ENCODE measurements around the gene CMTR1. TPM values are rescaled to one million over a fixed set of nuclear protein-coding genes. Genes with fewer than 3 reads are reported as not detected.
"Not testable (repeated sequence)": the region's sequence is repeated elsewhere in the genome, so short reads cannot be mapped to it uniquely, and the experiment has no call there.

The CMTR1 gene
- total RNA-seq, 1 donor from 2014 or later: 57.1 TPM

DNA sequence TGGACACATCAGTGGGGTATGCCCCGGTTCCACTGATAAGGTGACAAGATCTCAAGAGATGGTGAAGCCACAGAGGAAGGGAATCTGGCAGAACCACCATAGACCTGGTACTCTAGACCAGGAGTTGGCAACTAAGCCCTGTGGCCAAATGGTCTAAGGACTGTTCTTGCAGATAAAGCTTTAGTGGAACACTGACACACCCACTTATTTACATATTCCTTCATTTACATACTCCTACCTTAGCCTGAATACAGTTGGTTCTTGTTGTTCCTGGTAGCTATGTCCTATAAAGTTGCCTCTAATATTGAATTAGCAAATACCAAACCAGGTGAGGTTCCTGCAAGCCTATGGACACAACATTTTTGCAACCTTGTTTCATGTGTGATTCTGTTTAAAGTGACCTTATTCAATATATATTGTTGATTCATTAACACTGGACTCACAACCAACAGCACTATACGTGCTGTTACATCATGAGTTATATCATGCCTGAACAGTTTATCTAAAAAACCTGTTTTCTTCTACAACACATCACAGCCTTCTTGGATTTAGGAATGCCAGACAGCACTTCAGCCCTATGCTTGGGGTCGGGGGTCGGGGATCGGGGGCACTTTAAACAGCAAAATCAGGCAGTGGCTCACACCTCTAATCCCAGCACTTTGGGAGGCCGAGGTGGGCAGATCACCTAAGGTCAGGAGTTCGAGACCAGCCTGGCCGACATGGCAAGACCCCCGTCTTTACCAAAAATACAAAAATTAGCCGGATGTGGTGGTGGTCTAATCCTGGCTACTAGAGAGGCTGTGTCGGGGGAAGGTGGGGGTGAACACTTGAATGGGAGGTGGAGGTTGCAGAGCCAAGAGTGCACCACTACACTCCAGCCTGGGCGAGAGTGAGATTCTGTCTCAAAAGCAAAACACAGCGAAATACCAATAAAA lies 64.2 kb downstream of the CMTR1 start:
- no peak for DNase-seq
- H3K4me3 Mint-ChIP-seq: peak overlapping the region; percentile 23
- no peaks in the 10 kb centered on the region for H3K9me3 Mint-ChIP-seq
- intact Hi-C loops (cut with micrococcal nuclease): loop anchor here (5.0 kb wide), 1 partner anchor 65 kb away; the partner anchor contains the start of gene CMTR1
- H3K36me3 Mint-ChIP-seq (ENCODE audit: low read depth): peaks cover 17% of the 10 kb centered on the region
- H3K27ac Mint-ChIP-seq: peak overlapping the region; percentile 66
- peaks cover 62% of the 10 kb centered on the region for H3K4me1 Mint-ChIP-seq
- H3K27me3 Mint-ChIP-seq: no peaks in the 10 kb centered on the region

DNA sequence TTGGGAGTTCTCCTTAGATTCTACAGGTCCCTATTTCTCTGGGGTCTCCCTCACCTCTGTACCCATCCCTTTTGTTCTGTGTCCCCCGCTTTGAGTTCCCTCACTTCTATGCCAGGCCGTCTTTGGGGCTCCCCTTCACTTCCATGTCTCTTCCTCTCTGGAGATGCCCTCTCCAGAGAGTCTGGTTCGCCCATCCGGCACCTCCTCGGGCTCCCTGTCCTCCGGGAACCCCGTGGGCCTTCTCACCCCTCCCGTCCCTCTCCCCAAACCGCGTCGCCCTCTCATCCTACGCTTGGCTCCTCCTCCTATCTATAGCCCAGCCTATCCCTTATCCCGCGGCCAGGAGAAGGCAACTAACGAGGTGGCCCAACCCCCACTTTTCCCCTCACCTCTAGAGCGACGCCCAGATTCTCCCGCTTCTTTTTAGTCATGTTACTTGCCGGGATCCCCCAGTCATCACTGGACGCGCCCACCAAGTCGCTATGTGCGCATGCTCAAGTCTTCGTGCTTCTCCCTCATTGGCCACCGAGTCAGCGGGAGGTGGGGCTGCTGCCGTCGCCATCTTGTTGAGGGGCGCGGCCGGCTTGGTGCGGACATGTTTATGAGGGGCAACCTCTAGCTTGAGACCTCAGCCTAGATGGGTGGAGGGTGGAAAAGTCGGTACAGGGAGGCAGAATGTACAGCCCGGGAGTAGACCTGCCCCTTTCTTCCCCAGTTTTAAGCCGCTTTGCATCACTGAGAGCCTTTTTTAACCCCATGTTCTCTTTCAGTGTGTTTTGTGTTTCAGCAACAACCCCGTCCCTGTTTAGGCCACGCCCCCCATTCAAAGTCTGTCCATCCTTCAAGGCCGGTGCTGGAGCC lies 66.6 kb downstream of the CMTR1 start, which contains the start of gene CCDC167:
CCDC167 (minus strand) TSS at position 461 of the 861 bp plus-strand sequence; CDS start at position 431, 30 bp downstream.
- peak; percentile 99 for DNase-seq
- H3K4me3 Mint-ChIP-seq: peak within 1 kb of the TSS; percentile 93
- intact Hi-C loops (cut with micrococcal nuclease): loop anchor here (1.0 to 5.0 kb wide), 2 partner anchors 18 to 67 kb away; partner anchors contain the start of gene CMTR1
- no peaks in the 10 kb centered on the region for H3K9me3 Mint-ChIP-seq
- H3K4me1 Mint-ChIP-seq: peaks cover 70% of the 10 kb centered on the region
- peak within 1 kb of the TSS; percentile 94 for H3K27ac Mint-ChIP-seq
- no peaks in the 10 kb centered on the region for H3K27me3 Mint-ChIP-seq
- H3K36me3 Mint-ChIP-seq (ENCODE audit: low read depth): peaks cover 14% of the 10 kb centered on the region

DNA sequence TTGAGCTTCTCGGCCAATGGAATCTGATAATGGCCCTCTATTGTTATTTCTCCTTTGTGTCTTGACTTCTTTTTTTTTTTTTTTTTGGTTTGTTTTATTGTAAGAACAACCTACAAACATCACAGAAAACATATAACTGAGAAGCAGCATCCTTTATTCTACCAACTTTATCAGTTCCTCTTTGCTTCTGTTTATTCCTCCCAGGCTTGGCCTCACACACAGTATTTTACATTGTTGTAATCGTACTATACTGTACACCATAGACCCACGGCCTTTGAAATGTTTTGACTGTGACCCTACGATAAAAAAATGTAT lies 67.2 kb downstream of the CMTR1 start:
- intact Hi-C loops (cut with micrococcal nuclease): no loop called here
- Mint-ChIP-seq H3K36me3 (ENCODE audit: low read depth) (peaks cover 14% of the 10 kb centered on the region), H3K27ac (peak overlapping the region; percentile 94), H3K4me3 (peak overlapping the region; percentile 93), H3K9me3 (no peaks in the 10 kb centered on the region), H3K27me3 (no peaks in the 10 kb centered on the region), H3K4me1 (peaks cover 65% of the 10 kb centered on the region)
- no peak for DNase-seq

DNA sequence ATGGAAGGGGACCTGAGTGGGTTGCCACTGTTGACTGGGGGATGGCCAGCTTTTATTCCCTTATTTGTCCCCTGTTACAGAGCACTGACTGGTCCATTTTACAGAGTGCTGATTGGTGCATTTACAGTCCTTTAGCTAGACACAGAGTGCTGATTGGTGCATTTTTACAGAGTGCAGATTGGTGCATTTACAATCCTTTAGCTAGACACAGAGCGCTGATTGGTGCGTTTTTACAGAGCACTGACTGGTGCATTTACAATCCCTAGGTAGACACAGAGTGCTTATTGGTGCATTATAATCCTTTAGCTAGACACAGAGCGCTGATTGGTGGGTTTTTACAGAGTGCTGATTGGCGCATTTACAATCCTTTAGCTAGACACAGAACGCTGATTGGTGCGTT lies 67.9 kb downstream of the CMTR1 start:
- peaks cover 59% of the 10 kb centered on the region for H3K4me1 Mint-ChIP-seq
- H3K27me3 Mint-ChIP-seq; H3K36me3 Mint-ChIP-seq (ENCODE audit: low read depth); intact Hi-C loops (cut with micrococcal nuclease); H3K9me3 Mint-ChIP-seq; DNase-seq; H3K4me3 Mint-ChIP-seq: not testable (repeated sequence)
- peak overlapping the region; percentile 25 for H3K27ac Mint-ChIP-seq

DNA sequence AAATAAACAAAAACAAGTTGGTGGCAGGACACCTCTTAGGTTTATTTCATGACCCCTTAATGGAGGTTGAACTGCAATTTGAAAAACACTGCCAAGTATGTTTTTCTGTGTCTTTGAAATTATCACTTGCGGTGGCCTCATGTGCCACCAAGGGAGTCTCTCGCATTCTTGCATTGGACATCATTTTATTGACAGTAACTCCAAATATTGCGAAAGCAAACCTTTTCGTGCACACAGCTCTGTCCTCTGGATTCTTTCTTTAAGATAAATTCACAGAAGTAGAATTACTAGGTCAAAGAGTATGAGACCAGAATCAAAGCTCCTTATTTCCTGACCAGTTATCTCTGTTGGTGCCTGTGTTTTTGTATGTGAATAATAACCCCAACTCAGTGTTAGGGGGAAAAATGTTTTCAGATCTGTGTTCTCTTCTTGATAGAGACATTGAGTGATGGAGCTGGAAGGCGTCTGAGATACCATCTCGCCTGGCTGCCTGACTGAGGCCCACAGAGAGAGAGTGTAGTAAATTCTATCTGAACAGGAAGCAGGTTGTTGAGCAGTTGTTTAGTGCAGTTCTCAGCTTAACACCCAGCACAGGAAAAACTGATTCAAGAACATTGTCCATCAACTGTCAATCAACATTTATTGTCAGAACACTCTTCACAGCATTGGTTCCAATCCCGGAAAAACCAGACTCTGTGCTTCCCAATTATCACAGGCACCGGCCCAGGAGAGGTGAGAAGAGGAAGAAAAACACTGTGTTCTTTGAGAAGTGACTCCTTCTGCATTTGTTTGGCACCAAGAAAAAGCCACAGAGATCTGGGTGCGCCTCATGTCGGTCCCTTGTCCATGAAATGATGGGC lies 68.8 kb downstream of the CMTR1 start:
- peak; percentile 82 for DNase-seq
- H3K4me3 Mint-ChIP-seq: peak overlapping the region; percentile 60
- H3K27ac Mint-ChIP-seq: peak overlapping the region; percentile 95

GRCh38 chr6:37502703-37503291 lies 69.8 kb downstream of the CMTR1 start:
- Mint-ChIP-seq H3K27me3 (no peaks in the 10 kb centered on the region), H3K4me1 (peaks cover 50% of the 10 kb centered on the region), H3K9me3 (no peaks in the 10 kb centered on the region), H3K27ac (peak overlapping the region; percentile 95), H3K36me3 (ENCODE audit: low read depth) (peaks cover 4% of the 10 kb centered on the region), H3K4me3 (peak overlapping the region; percentile 60)
- DNase-seq: peak; percentile 83
- intact Hi-C loops (cut with micrococcal nuclease): loop anchor here (1.0 kb wide), 1 partner anchor 51 kb away; no protein-coding TSS in a partner anchor

More for the DNA sequence above, 68.8 kb downstream of the CMTR1 start:
- H3K4me1 Mint-ChIP-seq: peaks cover 56% of the 10 kb centered on the region
- H3K27me3 Mint-ChIP-seq: no peaks in the 10 kb centered on the region
- no peaks in the 10 kb centered on the region for H3K9me3 Mint-ChIP-seq
- H3K36me3 Mint-ChIP-seq (ENCODE audit: low read depth): peaks cover 4% of the 10 kb centered on the region
- intact Hi-C loops (cut with micrococcal nuclease): loop anchor here (1.0 kb wide), 1 partner anchor 51 kb away; no protein-coding TSS in a partner anchor

DNA sequence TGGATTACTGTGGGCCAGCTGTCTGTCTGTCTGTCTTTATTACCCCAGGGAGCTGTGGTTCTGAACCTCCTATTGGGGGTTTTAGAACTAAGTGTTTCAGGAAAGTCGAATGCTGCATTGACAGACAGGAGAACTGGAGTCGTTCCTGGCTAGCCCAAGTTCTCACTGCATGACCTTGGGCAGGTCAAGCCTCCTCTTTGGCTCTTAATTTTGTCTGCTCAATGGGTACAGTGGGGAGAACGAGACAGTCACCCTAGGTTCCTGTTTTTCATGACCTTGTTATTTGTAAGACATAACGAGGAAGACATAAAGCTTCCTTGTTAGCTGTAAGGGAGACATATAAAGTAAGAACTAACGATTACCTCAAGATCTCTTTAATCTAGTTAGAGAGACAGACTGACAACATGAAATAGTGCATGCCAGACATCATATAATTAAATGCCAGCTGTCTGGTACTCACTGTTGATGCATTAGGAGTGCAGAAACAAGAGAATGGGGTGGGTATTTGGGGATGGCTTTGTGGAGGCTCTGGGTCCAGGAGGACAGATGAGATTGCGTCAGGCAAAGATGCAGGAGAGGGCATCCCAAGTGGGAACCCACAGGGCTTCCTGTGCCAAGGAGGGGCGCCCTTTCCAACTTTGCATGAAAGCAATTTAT lies 70.4 kb downstream of the CMTR1 start:
- DNase-seq: no peak
- Mint-ChIP-seq H3K36me3 (ENCODE audit: low read depth) (peaks cover 4% of the 10 kb centered on the region), H3K4me3 (no peak overlapping the region), H3K9me3 (peaks cover 2% of the 10 kb centered on the region), H3K27me3 (no peaks in the 10 kb centered on the region), H3K4me1 (peaks cover 52% of the 10 kb centered on the region), H3K27ac (peak overlapping the region; percentile 95)
- intact Hi-C loops (cut with micrococcal nuclease): no loop called here

DNA sequence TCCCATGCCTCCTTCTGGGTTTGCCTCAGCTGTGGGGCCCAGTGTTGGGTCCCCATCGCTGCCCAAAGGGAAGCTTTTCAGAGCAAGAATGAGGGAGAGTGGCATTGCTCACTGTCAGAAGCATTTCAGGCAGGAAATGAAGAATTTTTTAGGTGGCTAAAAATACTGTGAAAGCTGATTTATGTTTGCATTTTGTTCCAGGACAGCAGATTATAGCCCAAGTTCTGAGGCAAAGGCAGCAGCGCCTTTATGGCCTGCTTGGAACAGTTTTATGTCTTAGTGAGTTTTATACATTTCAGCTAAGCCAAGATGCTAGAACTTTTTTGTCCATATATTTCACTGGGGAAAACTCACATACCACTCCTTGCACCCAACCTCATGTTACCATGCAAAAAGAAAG lies 71.0 kb downstream of the CMTR1 start:
- Mint-ChIP-seq H3K36me3 (ENCODE audit: low read depth) (peaks cover 4% of the 10 kb centered on the region), H3K9me3 (peaks cover 4% of the 10 kb centered on the region), H3K4me1 (peaks cover 50% of the 10 kb centered on the region), H3K4me3 (no peak overlapping the region), H3K27me3 (no peaks in the 10 kb centered on the region), H3K27ac (no peak overlapping the region)
- intact Hi-C loops (cut with micrococcal nuclease): no loop called here
- DNase-seq: no peak

GRCh38 chr6:37506479-37506878 lies 73.5 kb downstream of the CMTR1 start:
- DNase-seq: no peak
- Mint-ChIP-seq H3K36me3 (ENCODE audit: low read depth) (no peaks in the 10 kb centered on the region), H3K27ac (no peak overlapping the region), H3K9me3 (peaks cover 4% of the 10 kb centered on the region), H3K27me3 (no peaks in the 10 kb centered on the region), H3K4me1 (peaks cover 36% of the 10 kb centered on the region), H3K4me3 (no peak overlapping the region)
- intact Hi-C loops (cut with micrococcal nuclease): no loop called here

GRCh38 chr6:37507077-37507476 lies 74.1 kb downstream of the CMTR1 start:
- peaks cover 31% of the 10 kb centered on the region for H3K4me1 Mint-ChIP-seq

GRCh38 chr6:37507690-37508421 lies 74.8 kb downstream of the CMTR1 start:
- intact Hi-C loops (cut with micrococcal nuclease): no loop called here
- Mint-ChIP-seq H3K4me1 (peaks cover 23% of the 10 kb centered on the region), H3K4me3 (no peak overlapping the region), H3K27ac (peak overlapping the region; percentile 16), H3K36me3 (ENCODE audit: low read depth) (no peaks in the 10 kb centered on the region), H3K9me3 (peaks cover 4% of the 10 kb centered on the region), H3K27me3 (no peaks in the 10 kb centered on the region)
- DNase-seq: no peak

More at GRCh38 chr6:37507077-37507476, 74.1 kb downstream of the CMTR1 start:
- DNase-seq: no peak
- Mint-ChIP-seq H3K36me3 (ENCODE audit: low read depth) (no peaks in the 10 kb centered on the region), H3K9me3 (peaks cover 4% of the 10 kb centered on the region), H3K4me3 (no peak overlapping the region), H3K27me3 (no peaks in the 10 kb centered on the region), H3K27ac (no peak overlapping the region)
- intact Hi-C loops (cut with micrococcal nuclease): no loop called here

DNA sequence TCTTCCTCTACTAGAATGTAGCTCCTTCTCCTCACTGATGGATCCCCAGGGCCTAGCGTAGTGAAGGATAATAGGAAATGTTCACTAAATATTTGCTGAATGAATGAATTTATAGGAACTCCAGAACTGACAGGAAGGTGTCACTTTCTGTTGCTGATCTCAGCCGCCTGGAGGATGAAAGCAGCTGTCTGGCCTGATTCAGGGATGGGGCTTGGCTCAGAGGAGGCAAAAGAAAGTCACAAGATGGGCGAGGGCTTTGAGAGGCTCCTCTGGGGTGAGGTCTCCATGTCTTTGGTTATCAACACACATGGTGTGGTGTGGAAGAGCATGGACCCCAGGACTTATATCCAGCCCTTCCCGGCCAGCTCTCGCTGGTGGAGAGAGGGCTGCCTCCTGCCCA lies 78.2 kb downstream of the CMTR1 start:
- peaks cover 4% of the 10 kb centered on the region for H3K9me3 Mint-ChIP-seq
- H3K4me3 Mint-ChIP-seq: no peak overlapping the region
- DNase-seq: no peak
- H3K4me1 Mint-ChIP-seq: peaks cover 40% of the 10 kb centered on the region
- H3K27me3 Mint-ChIP-seq: no peaks in the 10 kb centered on the region
- intact Hi-C loops (cut with micrococcal nuclease): loop anchor here (10.0 kb wide), 1 partner anchor 256 kb away; the partner anchor contains the start of genes TBC1D22B and TMEM217
- no peak overlapping the region for H3K27ac Mint-ChIP-seq
- no peaks in the 10 kb centered on the region for H3K36me3 Mint-ChIP-seq (ENCODE audit: low read depth)

Data from activated CD4-positive, alpha-beta T cell treated with anti-CD3 and anti-CD28 coated beads, Interleukin-2, amount 10 ng/mL, durations not matched to agents 24 days and 14 days (primary cell).